OCI-LY3 (cell line): ENCODE results near the gene CAPN15.

Source experiments
- EZH2phosphoT487 ChIP-seq: fragments of 200-600 bp; shearing (Covaris generic); IDR thresholded peaks from 2 replicates; pipeline ENCODE4 v1.6.1; 2018; ENCODE audit warnings: antibody characterized with exemption, mixed run types, low read depth
- TF ChIP-seq, protein P1 (sequence below): fragments of 200-600, 300-600 bp; sonication (generic); IDR thresholded peaks from 2 replicates; pipeline ENCODE4 v1.5.1; 2014; ENCODE audit warnings: antibody characterized with exemption, low read length, low read depth

DNA sequence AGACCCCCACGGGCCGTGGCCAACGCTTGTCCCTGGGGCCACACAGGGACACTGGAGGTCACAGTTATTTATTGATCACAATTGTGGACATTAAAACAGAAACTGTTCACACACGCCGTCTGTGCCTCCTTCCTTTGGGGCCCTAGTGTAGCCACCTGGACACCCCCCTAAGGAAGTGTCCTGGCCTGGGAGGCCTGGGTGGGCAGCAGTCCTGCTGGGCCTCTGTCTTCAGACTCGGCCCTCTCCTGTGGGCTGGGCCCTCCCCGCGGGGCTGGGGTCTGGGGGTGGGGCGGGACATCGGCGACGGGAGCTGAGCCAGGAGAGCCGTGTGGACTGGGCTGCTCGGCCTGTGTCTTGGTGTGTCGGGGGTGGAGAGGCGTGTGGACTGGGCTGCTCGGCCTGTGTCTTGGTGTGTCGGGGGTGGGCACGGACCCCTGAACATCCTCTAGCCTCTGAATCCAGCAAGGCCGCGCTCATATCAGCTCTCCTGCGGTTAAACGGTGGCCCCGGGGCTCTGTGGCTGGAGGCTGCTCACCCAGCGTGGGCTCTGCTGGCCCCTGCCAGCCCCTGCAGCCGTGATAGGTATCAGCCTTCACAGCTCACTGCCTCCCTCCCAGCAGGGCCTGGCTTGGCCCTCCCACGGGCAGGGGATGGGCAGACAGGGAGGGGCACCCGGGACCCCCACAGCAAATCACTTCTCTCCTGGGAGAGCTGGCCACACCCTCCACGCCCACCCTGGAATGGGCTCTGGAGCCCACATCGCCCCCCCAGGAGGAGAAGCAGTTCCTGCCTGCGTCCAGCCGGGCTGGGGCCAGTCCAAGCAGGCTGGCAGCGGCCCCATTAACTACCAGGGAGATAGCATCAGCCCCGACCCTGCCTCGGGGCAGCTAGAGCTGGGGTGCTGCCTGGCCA lies 38.2 kb downstream of the CAPN15 start:
- TF ChIP-seq, protein P1, sequence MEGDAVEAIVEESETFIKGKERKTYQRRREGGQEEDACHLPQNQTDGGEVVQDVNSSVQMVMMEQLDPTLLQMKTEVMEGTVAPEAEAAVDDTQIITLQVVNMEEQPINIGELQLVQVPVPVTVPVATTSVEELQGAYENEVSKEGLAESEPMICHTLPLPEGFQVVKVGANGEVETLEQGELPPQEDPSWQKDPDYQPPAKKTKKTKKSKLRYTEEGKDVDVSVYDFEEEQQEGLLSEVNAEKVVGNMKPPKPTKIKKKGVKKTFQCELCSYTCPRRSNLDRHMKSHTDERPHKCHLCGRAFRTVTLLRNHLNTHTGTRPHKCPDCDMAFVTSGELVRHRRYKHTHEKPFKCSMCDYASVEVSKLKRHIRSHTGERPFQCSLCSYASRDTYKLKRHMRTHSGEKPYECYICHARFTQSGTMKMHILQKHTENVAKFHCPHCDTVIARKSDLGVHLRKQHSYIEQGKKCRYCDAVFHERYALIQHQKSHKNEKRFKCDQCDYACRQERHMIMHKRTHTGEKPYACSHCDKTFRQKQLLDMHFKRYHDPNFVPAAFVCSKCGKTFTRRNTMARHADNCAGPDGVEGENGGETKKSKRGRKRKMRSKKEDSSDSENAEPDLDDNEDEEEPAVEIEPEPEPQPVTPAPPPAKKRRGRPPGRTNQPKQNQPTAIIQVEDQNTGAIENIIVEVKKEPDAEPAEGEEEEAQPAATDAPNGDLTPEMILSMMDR: no peak
- TF ChIP-seq EZH2phosphoT487: no peak
